GM18505 (cell line): Measurements from ENCODE around the gene DENND4A.
A peak's percentile ranks its signal among the peaks of the same experiment; 100 is the strongest.

Experiments used
- ATAC-seq: cut with Tn5 transposase; IDR thresholded peaks from one replicate; pipeline ENCODE4 v1.9.1; 2021; ENCODE audit not compliant: unreplicated experiment
- POLR2A ChIP-seq: IDR thresholded peaks from 4 replicates; pipeline ENCODE4 v1.6.1; 2011; ENCODE audit warnings: borderline replicate concordance; ENCODE audit not compliant: insufficient read depth, insufficient read length; ENCODE audit errors: extremely low read depth

The DENND4A gene

GRCh38 chr15:65645392-65645791, 146.7 kb downstream of the DENND4A start:
- no peak for TF ChIP-seq POLR2A
- no peak for ATAC-seq

- ATAC-seq = no peak
- TF ChIP-seq POLR2A = no peak
Measured at GRCh38 chr15:65644282-65644681, 147.8 kb downstream of the DENND4A start.

GRCh38 chr15:65642594-65642993, 149.5 kb downstream of the DENND4A start:
- no peak for TF ChIP-seq POLR2A
- no peak for ATAC-seq

GRCh38 chr15:65641768-65642475, 150.2 kb downstream of the DENND4A start:
- ATAC-seq = no peak
- peak; percentile 8 for TF ChIP-seq POLR2A

- no peak for ATAC-seq
- no peak for TF ChIP-seq POLR2A
Measured at GRCh38 chr15:65639509-65639908, 152.6 kb downstream of the DENND4A start.

- no peak for ATAC-seq
- no peak for TF ChIP-seq POLR2A
Measured at GRCh38 chr15:65638681-65639089, 153.4 kb downstream of the DENND4A start.

GRCh38 chr15:65638109-65638508, 154.0 kb downstream of the DENND4A start:
- no peak for TF ChIP-seq POLR2A
- no peak for ATAC-seq

- no peak for TF ChIP-seq POLR2A
- ATAC-seq = no peak
Measured at GRCh38 chr15:65634356-65634755, 157.7 kb downstream of the DENND4A start.

GRCh38 chr15:65633752-65634151, 158.3 kb downstream of the DENND4A start:
- ATAC-seq = no peak
- TF ChIP-seq POLR2A = no peak

GRCh38 chr15:65632780-65633375, 159.2 kb downstream of the DENND4A start:
- ATAC-seq = no peak

GRCh38 chr15:65631503-65631902, 160.6 kb downstream of the DENND4A start:
- TF ChIP-seq POLR2A = no peak
- no peak for ATAC-seq

More at GRCh38 chr15:65632780-65633375, 159.2 kb downstream of the DENND4A start:
- TF ChIP-seq POLR2A = no peak

GRCh38 chr15:65630760-65631159, 161.3 kb downstream of the DENND4A start:
- no peak for ATAC-seq
- no peak for TF ChIP-seq POLR2A

- no peak for ATAC-seq
- TF ChIP-seq POLR2A = no peak
Measured at GRCh38 chr15:65629548-65629947, 162.5 kb downstream of the DENND4A start.

- no peak for ATAC-seq
- TF ChIP-seq POLR2A = no peak
Measured at GRCh38 chr15:65626856-65627255, 165.2 kb downstream of the DENND4A start.
